ENCODE measurements around the gene TENM3.

GRCh38 chr4:182628544-182628943 lies 385.3 kb downstream of the TENM3 start:
- TF ChIP-seq, protein P1, sequence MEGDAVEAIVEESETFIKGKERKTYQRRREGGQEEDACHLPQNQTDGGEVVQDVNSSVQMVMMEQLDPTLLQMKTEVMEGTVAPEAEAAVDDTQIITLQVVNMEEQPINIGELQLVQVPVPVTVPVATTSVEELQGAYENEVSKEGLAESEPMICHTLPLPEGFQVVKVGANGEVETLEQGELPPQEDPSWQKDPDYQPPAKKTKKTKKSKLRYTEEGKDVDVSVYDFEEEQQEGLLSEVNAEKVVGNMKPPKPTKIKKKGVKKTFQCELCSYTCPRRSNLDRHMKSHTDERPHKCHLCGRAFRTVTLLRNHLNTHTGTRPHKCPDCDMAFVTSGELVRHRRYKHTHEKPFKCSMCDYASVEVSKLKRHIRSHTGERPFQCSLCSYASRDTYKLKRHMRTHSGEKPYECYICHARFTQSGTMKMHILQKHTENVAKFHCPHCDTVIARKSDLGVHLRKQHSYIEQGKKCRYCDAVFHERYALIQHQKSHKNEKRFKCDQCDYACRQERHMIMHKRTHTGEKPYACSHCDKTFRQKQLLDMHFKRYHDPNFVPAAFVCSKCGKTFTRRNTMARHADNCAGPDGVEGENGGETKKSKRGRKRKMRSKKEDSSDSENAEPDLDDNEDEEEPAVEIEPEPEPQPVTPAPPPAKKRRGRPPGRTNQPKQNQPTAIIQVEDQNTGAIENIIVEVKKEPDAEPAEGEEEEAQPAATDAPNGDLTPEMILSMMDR (IDR thresholded peaks at IDR 0.05; ENCODE audit: low read depth, low read length, poor library complexity, severe bottlenecking): no peak
- TF ChIP-seq EZH2phosphoT487 (IDR thresholded peaks at IDR 0.05; ENCODE audit: borderline replicate concordance, low read length): no peak
